RWPE2 (cell line): ENCODE results near the gene CTNNBIP1.

Experiments
- ATAC-seq: fragments of 200-7000 bp; cut with Tn5 transposase; 3 replicates; pipeline ENCODE4 v1.9.1; 2021; ENCODE audit warnings: low read depth
- DNase-seq: peaks from one replicate; pipeline ENCODE4 v3.0.0-alpha.2; 2020; ENCODE audit warnings: low spot score
- H3K27ac ChIP-seq: fragments of 450-650 bp; 2 replicates; pipeline ENCODE4 v1.5.1; 2017; ENCODE audit warnings: mild to moderate bottlenecking; ENCODE audit not compliant: poor library complexity, severe bottlenecking
- H3K27me3 ChIP-seq: fragments of 250-450 bp; sonication (Bioruptor Pico); 2 replicates; pipeline ENCODE4 v1.5.1; 2021; ENCODE audit warnings: mild to moderate bottlenecking, moderate library complexity; ENCODE audit not compliant: insufficient read depth, poor library complexity, severe bottlenecking
- H3K36me3 ChIP-seq: fragments of 250-450 bp; sonication (Bioruptor Pico); 2 replicates; pipeline ENCODE4 v1.5.1; 2020; ENCODE audit warnings: low read depth, mild to moderate bottlenecking, moderate library complexity
- H3K4me1 ChIP-seq: fragments of 250-450 bp; sonication (Bioruptor Pico); 2 replicates; pipeline ENCODE4 v1.5.1; 2021; ENCODE audit warnings: mild to moderate bottlenecking, moderate library complexity; ENCODE audit not compliant: insufficient read depth, poor library complexity, severe bottlenecking
- H3K4me3 ChIP-seq: fragments of 250-450 bp; sonication (Bioruptor Pico); 2 replicates; pipeline ENCODE4 v1.5.1; 2021; ENCODE audit warnings: mild to moderate bottlenecking, moderate library complexity; ENCODE audit not compliant: severe bottlenecking
- H3K9me3 ChIP-seq: fragments of 250-450 bp; sonication (Bioruptor Pico); 2 replicates; pipeline ENCODE4 v1.5.1; 2021; ENCODE audit warnings: mild to moderate bottlenecking, moderate library complexity; ENCODE audit not compliant: severe bottlenecking
- CTCF ChIP-seq: fragments of 450-650 bp; IDR thresholded peaks from one replicate; pipeline ENCODE4 v1.5.1; 2017; ENCODE audit warnings: mild to moderate bottlenecking, moderate library complexity; ENCODE audit not compliant: poor library complexity, severe bottlenecking

Gene CTNNBIP1

GRCh38 chr1:9902060-9902452, 8.0 kb downstream of the CTNNBIP1 start:
- TF ChIP-seq CTCF = no peak
- Histone ChIP-seq H3K27me3 (no peaks in the 10 kb centered on the region), H3K36me3 (no peaks in the 10 kb centered on the region; the same call in 1 of the 2 replicates), H3K4me3 (no peak overlapping the region), H3K9me3 (no peaks in the 10 kb centered on the region), H3K4me1 (peaks cover 21% of the 10 kb centered on the region), H3K27ac (peak overlapping the region; percentile 82)
- ATAC-seq = no peak
- DNase-seq = no peak

GRCh38 chr1:9901148-9902059, 8.7 kb downstream of the CTNNBIP1 start:
- Histone ChIP-seq H3K9me3 (no peaks in the 10 kb centered on the region), H3K27me3 (no peaks in the 10 kb centered on the region), H3K36me3 (no peaks in the 10 kb centered on the region; the same call in 1 of the 2 replicates), H3K4me3 (no peak overlapping the region), H3K27ac (peak overlapping the region; percentile 82), H3K4me1 (peaks cover 21% of the 10 kb centered on the region)
- DNase-seq = no peak
- no peak for TF ChIP-seq CTCF
- no peak for ATAC-seq

- peak overlapping the region; percentile 82 for H3K27ac ChIP-seq
- no peak overlapping the region for H3K4me3 ChIP-seq
- peaks cover 21% of the 10 kb centered on the region for H3K4me1 ChIP-seq
- peak; percentile 28; the same call in 2 of the 3 replicates for ATAC-seq
- TF ChIP-seq CTCF = no peak
- no peaks in the 10 kb centered on the region for H3K9me3 ChIP-seq
- DNase-seq = no peak
- no peaks in the 10 kb centered on the region for H3K36me3 ChIP-seq
- no peaks in the 10 kb centered on the region for H3K27me3 ChIP-seq
Measured at GRCh38 chr1:9900142-9901043, 9.7 kb downstream of the CTNNBIP1 start.

- Histone ChIP-seq H3K9me3 (no peaks in the 10 kb centered on the region), H3K36me3 (0 out of 2 replicates have a peak, but pooled peaks cover 8% of the 10 kb centered on the region), H3K27me3 (no peaks in the 10 kb centered on the region), H3K4me3 (no peak overlapping the region), H3K27ac (peak overlapping the region; percentile 97), H3K4me1 (peaks cover 59% of the 10 kb centered on the region)
- no peak for ATAC-seq
- DNase-seq = no peak
- no peak for TF ChIP-seq CTCF
Measured at GRCh38 chr1:9894115-9894514, 16.0 kb downstream of the CTNNBIP1 start.
